WTC11 (cell line): ENCODE measurements around the gene HSD3B7.

Source experiments
- NFYB ChIP-seq: sonication (generic); formaldehyde crosslinking; conservative IDR thresholded peaks from 2 replicates; pipeline ENCODE4 v1.8.0; 2022; ENCODE audit warnings: low read depth, missing genetic modification reagents
- ZNF263 ChIP-seq: sonication (generic); formaldehyde crosslinking; IDR thresholded peaks from 2 replicates; pipeline ENCODE4 v1.8.1; 2022; ENCODE audit warnings: low read depth, mild to moderate bottlenecking, moderate library complexity, missing genetic modification reagents
- TF ChIP-seq, protein P1 (sequence below): fragments of 200-600 bp; IDR thresholded peaks from 2 replicates; pipeline ENCODE4 v1.8.0; 2022; ENCODE audit warnings: antibody characterized with exemption
- TF ChIP-seq, protein P2 (sequence below): sonication (generic); formaldehyde crosslinking; IDR thresholded peaks from 2 replicates; pipeline ENCODE4 v1.8.1; 2023; ENCODE audit warnings: mild to moderate bottlenecking, missing genetic modification reagents, moderate library complexity
- TF ChIP-seq, protein P3 (sequence below): sonication (generic); formaldehyde crosslinking; IDR thresholded peaks from 2 replicates; pipeline ENCODE4 v1.8.1; 2022; ENCODE audit warnings: low read depth, mild to moderate bottlenecking, moderate library complexity, missing genetic modification reagents, borderline replicate concordance

DNA sequence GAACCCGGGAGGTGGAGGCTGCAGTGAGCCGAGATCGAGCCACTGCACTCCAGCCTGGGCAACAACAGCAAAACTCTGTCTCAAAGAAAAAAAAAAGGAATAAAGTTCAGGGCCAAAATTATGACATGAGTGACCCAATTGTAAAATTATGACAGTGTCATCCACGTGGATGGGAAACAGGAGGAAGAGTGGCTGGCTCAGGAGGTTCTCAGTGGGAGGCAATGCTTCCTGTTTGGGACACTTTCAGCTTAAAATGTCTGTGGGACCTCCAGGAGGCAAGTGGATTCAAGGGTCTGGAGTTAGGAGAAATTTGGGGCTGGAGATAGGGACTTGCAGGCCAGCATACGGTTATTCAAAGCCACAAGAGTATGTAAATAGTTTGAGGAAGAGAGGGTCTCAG lies 40.3 kb downstream of the HSD3B7 start:
- TF ChIP-seq, protein P1, sequence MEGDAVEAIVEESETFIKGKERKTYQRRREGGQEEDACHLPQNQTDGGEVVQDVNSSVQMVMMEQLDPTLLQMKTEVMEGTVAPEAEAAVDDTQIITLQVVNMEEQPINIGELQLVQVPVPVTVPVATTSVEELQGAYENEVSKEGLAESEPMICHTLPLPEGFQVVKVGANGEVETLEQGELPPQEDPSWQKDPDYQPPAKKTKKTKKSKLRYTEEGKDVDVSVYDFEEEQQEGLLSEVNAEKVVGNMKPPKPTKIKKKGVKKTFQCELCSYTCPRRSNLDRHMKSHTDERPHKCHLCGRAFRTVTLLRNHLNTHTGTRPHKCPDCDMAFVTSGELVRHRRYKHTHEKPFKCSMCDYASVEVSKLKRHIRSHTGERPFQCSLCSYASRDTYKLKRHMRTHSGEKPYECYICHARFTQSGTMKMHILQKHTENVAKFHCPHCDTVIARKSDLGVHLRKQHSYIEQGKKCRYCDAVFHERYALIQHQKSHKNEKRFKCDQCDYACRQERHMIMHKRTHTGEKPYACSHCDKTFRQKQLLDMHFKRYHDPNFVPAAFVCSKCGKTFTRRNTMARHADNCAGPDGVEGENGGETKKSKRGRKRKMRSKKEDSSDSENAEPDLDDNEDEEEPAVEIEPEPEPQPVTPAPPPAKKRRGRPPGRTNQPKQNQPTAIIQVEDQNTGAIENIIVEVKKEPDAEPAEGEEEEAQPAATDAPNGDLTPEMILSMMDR: no peak
- TF ChIP-seq, protein P2, sequence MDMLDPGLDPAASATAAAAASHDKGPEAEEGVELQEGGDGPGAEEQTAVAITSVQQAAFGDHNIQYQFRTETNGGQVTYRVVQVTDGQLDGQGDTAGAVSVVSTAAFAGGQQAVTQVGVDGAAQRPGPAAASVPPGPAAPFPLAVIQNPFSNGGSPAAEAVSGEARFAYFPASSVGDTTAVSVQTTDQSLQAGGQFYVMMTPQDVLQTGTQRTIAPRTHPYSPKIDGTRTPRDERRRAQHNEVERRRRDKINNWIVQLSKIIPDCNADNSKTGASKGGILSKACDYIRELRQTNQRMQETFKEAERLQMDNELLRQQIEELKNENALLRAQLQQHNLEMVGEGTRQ (CRISPR knock-in tag): no peak
- TF ChIP-seq ZNF263 (CRISPR knock-in tag) (no peak), NFYB (CRISPR knock-in tag) (no peak)
- TF ChIP-seq, protein P3, sequence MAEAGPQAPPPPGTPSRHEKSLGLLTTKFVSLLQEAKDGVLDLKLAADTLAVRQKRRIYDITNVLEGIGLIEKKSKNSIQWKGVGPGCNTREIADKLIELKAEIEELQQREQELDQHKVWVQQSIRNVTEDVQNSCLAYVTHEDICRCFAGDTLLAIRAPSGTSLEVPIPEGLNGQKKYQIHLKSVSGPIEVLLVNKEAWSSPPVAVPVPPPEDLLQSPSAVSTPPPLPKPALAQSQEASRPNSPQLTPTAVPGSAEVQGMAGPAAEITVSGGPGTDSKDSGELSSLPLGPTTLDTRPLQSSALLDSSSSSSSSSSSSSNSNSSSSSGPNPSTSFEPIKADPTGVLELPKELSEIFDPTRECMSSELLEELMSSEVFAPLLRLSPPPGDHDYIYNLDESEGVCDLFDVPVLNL (CRISPR knock-in tag): no peak
